ENCODE data around the gene BAIAP2. TPM values are rescaled to one million over a fixed set of nuclear protein-coding genes. Genes with fewer than 3 reads are reported as not detected.

Gene BAIAP2
- total and polyA plus RNA-seq, 10 of the 15 experiments (the other 5 are each of a cell fraction or from before 2014, with no cell fraction given), result 0.15 to 1.2 (median 0.46) TPM; not detected in 2

DNA sequence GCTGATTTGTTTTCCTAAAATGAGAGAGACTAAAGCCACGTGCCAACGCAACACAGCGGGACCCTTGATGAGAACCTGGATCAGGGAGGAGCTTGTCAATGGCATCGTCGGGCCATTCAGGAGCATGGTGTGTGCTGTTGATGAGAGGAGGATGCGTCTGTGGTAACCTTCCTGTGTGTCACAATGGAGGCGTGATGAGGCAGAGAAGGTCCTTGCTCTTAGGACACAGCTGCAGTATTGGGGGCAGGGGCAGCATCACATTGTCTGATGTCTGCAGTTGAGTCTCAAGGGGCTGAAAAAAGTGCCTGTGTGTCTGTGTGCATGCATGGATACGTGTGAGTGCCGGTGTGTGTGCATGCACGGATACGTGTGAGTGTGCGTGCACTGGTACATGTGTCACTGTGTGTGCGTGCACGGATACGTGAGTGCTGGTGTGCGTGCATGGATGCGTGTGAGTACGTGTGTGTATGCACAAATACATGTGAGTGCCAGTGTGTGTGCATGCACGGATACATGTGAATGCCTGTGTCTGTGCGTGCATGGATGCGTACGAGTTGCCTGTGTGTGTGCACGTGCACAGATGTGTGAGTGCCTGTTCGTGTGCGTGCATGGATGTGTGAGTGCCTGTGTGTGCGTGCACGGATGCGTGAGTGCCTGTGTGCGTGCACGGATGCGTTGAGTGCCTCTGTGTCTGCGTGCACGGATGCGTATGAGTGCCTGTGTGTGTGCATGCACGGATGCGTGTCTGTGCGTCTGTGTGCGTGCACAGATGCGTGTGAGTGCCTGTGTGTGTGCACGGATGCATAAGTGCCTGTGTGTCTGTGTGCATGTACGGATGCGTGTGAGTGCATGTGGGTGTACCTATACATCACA, 39.3 kb downstream of the BAIAP2 start:
- TF ChIP-seq PRDM15 (CRISPR knock-in tag; IDR thresholded peaks at IDR 0.05) (no peak), TCF3 (IDR thresholded peaks at IDR 0.05; ENCODE audit: borderline replicate concordance, insufficient read depth, low read depth, low read length) (0 out of 2 replicates have a peak, but pooled peaks have one; percentile 15), ZNF217 (IDR thresholded peaks at IDR 0.05) (no peak), FOS (IDR thresholded peaks at IDR 0.05; ENCODE audit: borderline replicate concordance, extremely low read depth, insufficient read length) (no peak), PAX8 (IDR thresholded peaks at IDR 0.05) (no peak), MYB (IDR thresholded peaks at IDR 0.05; ENCODE audit: borderline replicate concordance, low read depth, low read length) (no peak), LARP7 (IDR thresholded peaks at IDR 0.05) (no peak), GATAD2B (conservative IDR thresholded peaks at IDR 0.05; ENCODE audit: low read depth) (no peak), SPI1 (IDR thresholded peaks at IDR 0.05; ENCODE audit: borderline replicate concordance, insufficient read depth, low read depth, low read length) (no peak), TCF7 (IDR thresholded peaks at IDR 0.05; ENCODE audit: borderline replicate concordance) (no peak), RAD21 (IDR thresholded peaks at IDR 0.05; ENCODE audit: insufficient read depth, low read depth, low read length) (no peak), POLR2AphosphoS2 (IDR thresholded peaks at IDR 0.05; ENCODE audit: low read depth, low read length) (no peak), NFYB (IDR thresholded peaks at IDR 0.05; ENCODE audit: insufficient read depth, low read depth, low read length) (no peak), NBN (IDR thresholded peaks at IDR 0.05) (no peak), BCL3 (IDR thresholded peaks at IDR 0.05; ENCODE audit: borderline replicate concordance, insufficient read depth, low read depth, low read length, poor library complexity, severe bottlenecking) (peak; percentile 59)
- TF ChIP-seq, protein P1, sequence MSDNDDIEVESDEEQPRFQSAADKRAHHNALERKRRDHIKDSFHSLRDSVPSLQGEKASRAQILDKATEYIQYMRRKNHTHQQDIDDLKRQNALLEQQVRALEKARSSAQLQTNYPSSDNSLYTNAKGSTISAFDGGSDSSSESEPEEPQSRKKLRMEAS (IDR thresholded peaks at IDR 0.05; ENCODE audit: low read depth, low read length), result no peak
- Histone ChIP-seq H3K4me3 (no peak overlapping the region), H3K9ac (ENCODE audit: control insufficient read depth, insufficient read depth, low read length) (no peak overlapping the region), H3K4me2 (ENCODE audit: control insufficient read depth, insufficient read depth) (no peak overlapping the region), H3K9me3 (replicated peaks; ENCODE audit: control insufficient read depth, insufficient read depth, low read length) (no peaks in the 10 kb centered on the region), H3K4me1 (ENCODE audit: control insufficient read depth, insufficient read depth, low read length) (no peaks in the 10 kb centered on the region), H3K27ac (ENCODE audit: control insufficient read depth, insufficient read depth) (no peak overlapping the region), H3K27me3 (replicated peaks in 1 of 2; ENCODE audit: control insufficient read depth in 2 of 2, insufficient read depth in 2 of 2, low read length in 1 of 2) (peaks cover 0 to 1% of the 10 kb centered on the region in 2 experiments; a peak in 3 of 4 replicates), H4K20me1 (ENCODE audit: control insufficient read depth, insufficient read depth) (no peaks in the 10 kb centered on the region), H3K79me2 (ENCODE audit: control insufficient read depth, insufficient read depth, low read length) (no peaks in the 10 kb centered on the region), H2AFZ (ENCODE audit: control insufficient read depth, low read depth, low read length) (no peak overlapping the region), H3K36me3 (ENCODE audit: control insufficient read depth in 2 of 2, insufficient read depth in 2 of 2, low read length in 1 of 2) (no peaks in the 10 kb centered on the region)
- ChIA-PET SMC1A (ENCODE audit: uncharacterized antibody, unreplicated experiment) (no interaction called here), CTCF (no interaction called here), RAD21 (ENCODE audit: unreplicated experiment) (no interaction called here), POLR2A (no interaction called here)
- no TSS peak for BruUV-seq (replicated peaks)
- FAIRE-seq, result no peak
- ATAC-seq, result no peak
- in situ Hi-C loops (cut with MboI), result no loop called here
- WGBS (ENCODE audit: insufficient coverage, insufficient replicate concordance, low lambda C conversion rate, missing lambda C conversion rate), result 54% methylated on average over 42 of the region's 42 CpGs
- no peak for DNase-seq (ENCODE audit: low read depth, low spot score)
- intact Hi-C loops (cut with micrococcal nuclease; ENCODE audit: unreplicated experiment), result no loop called here
